GM21360 (cell line): ENCODE measurements around the gene DDX23.

Source experiments
- ATAC-seq: cut with Tn5 transposase; IDR thresholded peaks from one replicate; pipeline ENCODE4 v1.9.1; 2021; ENCODE audit warnings: mild to moderate bottlenecking, moderate library complexity; ENCODE audit not compliant: unreplicated experiment

DDX23 gene

DNA sequence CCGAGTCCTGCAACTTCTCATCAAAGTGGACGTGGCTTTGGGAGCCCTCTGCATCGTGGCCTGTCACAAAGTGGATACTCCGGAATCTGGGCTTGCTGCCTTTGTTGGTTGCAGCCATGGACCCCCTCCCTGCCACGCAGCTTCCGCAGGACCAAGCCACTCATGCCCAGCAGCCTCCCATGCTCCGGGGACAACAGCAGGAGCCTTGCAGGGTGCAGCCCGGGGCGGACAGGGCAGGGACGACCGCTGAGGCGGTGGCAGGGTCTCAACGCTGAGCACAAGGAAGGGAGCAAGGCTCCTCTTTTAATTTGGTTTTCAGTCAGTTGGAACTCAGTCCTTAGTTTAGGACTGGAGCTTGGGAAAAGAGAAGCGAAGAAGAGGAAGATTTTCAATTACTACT is 51.0 kb downstream of the DDX23 start:
- no peak for ATAC-seq

DNA sequence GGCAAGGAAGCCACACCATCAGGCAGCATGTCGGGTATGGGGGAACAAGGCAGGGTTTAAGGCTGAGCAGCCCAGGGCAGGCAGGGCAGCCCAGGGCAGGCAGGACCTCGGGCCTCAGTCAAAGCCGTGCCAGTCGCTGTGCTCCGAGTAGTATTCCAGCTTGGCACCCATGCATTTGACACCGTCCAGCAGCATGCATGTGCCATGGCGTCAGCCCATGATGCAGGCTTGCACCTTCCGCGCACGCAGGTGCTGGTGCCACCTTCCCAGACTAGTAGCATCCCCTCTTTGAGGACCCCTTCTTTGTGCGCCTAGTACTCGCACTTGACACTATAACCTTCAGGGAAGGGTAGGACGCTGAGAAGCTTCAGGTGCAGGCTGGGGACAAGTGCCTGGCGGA is 51.5 kb downstream of the DDX23 start:
- ATAC-seq, result no peak

DNA sequence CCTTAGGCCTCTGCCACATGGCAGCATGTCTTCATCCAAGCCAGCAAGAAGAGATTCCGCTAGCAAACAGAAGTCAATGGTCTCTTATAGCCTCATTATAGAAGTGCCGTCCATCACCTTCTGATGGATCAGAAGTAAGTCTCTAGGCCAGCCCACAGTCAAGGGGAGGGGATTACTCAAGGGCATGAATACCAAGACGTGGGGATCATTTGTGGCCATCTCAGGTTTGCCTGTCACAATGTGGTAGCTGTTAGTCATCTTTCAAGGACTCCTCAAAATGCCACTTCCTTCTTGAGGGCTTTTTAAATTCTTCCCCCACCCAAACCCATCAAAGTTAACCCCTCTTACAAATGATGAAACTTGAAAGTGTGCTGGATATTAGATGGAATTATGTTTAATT is 55.0 kb downstream of the DDX23 start:
- no peak for ATAC-seq

DNA sequence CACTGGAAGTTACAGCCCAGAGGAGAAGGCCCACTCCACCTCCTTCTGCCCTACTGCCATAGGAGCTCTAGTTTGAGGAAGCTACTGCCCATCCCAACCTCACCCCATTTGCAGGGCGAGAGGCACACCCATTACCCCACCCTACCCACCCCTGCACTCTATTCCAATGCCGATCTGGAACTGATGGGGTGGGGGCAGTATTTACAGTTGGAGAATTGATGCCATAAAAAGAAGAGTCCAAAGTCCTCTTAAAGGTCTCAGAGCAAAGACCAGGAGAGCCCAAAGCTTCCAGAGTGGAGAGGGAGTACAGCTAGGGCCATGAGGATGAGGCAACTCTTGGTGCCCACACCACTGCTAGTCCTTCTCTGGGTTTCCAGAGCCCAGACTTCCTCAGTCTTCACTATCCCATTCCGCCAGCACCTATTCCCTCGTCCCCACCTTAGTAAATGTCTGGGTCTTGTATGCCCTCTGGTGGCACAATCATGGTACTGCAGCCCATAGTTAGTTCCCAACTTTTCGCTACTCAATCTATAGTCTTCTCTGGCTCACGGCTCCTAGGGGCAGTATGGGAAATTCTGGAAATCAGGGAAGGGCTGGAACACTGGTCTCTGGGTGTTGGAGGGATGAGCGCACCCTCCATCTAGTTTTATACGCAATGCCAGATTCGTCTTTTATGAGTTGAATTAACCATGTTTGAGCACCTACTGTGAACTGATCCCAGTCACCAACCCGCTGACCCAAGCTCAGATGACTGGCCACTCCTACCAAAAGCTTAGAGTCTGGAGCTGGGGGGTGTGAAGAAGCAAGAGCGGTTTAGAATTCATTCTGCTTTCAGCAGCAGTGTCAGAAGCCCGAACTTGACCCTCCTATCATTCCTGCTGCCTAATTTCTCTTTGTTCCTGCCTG is 56.2 kb downstream of the DDX23 start:
- ATAC-seq, result no peak

DNA sequence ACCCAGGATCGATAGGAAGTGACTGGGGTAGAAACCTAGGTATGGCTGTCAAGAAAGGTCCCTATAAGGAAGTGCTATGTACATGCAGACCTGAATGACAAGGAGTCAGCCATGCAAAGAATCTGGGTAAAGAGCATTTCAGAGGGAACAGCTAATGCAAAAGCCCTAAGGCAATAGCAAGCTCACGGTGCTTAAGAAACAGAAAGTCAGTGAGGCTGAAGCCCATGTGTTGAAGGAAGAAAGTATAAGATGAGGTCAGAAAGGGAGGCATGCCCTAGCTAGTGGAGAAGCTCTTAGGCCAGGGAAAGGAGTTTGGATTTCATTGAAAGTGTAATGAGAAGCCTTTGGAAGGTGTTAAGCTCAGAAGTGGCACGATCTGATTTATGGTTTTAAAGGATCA is 57.1 kb downstream of the DDX23 start:
- no peak for ATAC-seq

DNA sequence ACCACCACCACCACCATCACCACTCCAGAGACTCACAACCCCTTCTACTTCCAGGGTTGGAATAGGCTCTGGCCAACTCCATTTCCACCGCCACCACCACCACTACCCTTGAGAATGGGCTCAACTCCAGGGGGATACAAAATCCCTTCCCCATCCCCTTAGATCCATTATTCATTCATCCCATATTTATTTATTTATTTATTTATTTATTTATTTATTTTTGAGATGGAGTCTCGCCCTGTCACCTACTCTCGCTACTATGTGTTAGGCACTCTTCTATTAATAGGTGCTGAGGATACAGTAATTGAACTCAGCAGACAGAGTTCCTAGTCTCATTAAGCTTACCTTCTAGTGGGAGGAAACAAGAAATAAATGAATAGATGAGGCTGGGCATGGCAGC is 58.3 kb downstream of the DDX23 start:
- no peak for ATAC-seq

DNA sequence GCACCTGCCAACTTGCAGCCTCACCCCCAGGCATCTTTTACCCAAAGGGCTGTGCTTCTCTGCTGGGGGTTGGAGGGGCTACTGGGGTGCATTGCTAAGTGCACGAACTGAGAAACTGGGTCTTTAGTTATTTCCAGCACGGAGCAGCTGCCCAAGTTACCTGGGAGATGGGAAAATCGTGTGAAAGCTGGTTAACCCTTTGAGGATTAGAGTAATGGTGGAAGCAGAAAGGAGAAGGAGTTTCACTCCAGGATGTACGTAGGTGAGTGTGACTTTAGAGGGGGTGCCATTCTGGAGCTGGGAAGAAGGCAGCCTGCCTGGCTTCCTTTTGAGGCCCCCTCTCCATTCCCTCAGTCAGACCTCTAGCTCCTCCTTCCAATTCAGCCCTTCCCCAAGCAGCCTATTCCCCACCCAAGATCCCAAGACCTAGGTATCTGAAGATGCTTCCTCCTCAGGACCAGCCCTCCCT is 62.1 kb downstream of the DDX23 start:
- ATAC-seq, result no peak

DNA sequence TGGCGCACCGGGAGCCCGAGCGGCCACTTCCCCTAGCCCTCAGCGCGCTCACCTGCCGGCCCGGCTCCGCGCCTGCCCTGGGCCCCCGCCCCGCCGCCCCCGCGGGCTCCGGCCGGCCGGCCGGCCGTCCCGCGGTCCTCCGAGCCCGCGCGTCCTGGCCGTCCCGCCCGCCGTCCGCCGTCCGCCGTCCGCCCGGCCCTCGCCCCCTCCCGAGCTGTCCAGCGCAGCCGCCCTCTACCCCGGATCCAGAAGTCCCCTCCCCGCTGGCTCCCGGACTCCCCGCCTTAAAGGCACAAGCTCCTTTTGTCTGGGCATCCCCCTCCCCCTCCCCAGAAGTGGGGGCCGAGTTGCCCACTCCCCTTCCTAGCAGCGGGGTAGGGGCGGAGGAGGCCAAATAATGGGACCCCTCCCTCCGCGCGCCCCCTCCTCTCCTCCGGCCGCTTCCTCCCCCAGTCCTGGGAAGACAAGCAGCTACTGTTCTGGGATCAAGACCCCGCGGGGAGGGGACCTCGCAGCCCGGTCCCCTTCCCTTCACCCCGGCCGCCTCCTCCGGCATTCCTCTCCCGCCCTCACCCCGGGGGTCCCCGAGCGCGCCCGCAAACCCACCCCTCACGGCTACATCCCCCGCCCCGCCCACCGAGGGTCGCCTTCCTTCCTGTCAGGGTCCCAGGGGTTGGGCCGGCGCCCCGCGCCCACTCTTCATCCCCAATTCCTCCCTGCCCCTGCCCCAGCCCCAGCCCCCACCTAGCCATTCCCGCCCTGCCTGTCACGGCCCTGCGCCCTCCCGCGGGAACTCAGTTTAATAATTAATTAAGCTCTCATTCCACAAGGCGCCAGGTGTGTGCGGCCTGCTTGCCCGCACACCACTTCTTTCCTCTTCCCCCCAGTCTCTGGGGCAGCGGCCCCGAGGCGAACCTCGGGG is 62.8 kb downstream of the DDX23 start, which contains the start of gene ADCY6:
Gene ADCY6 (minus strand): TSS at position 236 of the 922 bp plus-strand sequence. CDS start 5,655 bp downstream, outside the sequence.
- ATAC-seq, result no peak

DNA sequence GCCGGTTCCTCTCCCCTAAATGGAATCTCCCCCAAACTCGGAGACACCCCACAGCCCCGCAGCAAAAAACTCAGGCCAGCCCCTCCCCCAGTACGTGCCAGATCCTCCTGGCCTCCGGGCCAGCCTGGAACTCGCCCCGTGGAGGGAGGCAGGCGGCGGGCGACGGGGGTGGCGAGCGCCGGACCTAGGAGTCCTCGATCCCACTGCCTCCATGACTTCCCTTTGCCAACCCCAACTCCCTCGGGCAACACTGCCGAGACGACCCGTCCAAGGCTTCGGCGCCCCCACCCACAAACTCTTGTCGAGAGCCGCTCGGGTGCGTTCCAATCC is 63.5 kb downstream of the DDX23 start:
- ATAC-seq, result no peak

DNA sequence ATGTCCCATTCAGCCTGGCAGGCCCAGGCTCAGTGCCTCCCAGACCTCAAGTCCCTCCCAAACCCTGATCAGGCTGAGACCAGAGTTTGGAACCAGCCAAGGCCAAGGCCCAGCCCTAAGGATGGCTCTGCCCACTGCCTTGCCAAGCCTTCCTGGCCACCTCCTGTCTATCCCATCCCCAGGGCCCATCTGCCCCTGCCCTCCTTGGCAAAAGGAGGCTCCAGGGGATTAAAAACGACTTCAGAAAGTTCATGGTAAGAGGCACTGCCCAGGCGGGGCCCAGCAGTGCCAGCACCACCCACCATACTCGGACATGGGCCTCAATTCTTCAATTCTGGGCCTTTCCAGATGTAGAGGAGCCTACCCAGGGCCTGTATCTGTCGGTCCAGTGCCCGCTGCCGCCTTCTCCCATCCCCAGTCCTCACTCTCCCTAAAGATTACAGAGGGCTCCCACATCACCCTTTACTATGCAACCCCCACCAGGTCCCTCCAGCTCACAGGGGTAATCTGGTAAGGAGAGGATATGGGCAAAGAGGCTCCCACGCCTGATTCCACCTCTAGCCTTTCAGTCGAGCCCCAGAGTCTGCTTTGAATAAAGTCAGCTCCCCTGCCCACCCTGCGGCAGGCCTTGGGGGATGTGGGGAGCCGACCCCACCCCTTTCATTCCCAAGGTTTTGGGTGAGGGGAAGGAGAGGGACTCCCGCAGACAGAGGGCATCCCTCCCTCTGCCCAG is 64.0 kb downstream of the DDX23 start:
- ATAC-seq, result no peak

DNA sequence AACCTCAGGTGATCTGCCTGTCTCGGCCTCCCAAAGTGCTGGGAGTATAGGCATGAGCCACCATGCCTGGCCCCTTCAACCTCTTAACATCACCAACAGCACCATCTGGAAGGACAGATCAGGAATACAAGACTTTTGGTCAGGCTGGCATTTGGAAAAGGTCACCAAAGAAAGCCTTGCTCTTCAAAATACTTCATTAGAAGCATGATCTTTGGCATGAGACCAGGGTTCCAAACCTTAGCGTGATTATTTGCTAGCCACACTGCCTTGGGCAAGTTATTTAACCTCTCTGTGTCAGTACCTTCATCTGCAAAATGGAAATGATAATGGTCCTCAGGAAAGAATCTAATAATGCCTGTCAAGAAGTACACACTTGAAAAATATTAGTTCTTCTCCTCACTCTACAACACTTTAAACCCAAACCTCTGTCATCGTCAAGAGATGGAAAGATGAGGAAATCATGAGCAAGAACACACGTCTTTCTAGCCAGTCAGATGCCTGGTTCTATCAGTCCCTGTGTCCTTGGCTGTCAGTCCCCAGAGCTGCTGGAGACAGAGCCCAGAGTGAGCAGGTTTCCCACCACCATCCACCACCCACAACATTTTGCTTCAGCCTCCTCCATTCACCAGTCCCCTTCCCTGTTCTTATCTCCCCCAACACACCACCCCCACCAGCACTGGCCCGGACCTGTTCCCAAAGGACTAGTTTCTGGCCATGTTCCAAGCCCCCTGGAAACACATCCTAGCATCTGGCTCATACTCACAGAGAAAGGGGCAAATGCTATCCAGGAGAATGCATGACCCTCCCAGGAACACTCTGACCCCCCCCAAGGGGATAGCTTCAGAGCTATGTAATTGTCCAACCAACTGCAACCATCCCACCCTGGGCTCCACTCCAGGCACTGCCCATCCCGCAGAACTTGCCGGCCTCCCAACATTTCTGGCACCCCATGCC is 65.1 kb downstream of the DDX23 start:
- no peak for ATAC-seq

DNA sequence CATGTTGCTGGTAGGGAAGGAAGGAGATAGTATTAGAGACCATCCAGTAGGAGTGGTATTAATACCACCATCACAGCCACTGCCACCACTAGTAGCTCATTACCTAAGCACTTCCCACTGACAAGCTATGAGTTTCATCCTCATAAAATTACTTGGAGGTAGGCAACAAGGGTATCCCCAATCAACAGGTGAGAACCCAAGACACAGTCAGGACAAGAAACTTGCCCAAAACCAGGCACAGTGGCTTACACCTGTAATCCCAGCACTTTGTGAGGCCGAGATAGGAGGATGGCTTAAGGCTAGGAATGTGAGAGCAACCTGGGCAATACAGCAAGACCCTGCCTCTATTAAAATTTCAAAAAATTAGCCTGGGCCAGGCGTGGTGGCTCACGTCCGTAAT is 68.5 kb downstream of the DDX23 start:
- no peak for ATAC-seq

DNA sequence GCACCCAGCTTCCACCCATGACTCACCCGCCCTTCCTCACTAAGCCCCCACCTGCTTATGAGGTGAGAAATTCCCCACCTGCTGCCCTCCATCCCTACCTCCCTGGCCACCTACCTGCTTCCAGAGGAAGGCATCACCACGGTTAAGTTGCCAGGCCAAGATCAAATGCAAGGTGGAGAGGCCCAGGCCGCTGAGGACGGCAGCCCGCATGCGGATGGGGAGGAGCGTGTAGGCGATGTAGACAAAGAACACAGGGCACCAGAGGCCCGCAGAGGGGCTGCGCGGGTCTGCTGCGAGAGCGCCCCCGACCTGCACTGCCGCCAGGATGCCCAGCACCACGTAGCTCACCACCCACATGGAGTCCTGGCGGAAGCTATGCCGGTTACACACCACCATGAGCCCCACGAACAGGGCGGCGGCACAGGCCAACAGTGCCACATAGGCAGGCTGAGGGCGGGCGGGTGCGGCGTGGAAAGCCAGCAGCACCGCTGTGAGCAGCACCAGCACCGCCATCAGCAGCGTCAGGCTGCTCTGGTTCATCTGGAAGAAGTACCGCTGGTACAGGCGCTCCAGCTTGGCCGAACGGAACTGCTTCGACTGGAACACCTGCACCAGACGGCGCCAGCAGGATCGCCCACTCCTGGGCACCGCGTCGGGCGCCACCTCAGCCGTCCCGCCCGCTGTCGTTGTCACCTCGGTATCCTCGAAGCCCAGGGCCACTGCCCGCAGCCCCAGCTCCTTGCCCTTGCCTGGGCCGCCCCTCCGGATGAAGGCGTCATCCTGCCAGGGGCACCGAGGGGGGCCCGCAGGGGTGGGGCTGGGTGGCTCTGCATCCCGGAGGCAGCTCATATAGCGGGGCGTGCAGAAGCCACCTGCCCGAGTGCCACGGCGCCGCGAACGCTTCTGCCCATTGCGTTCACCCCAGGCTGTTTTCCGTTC is 69.2 kb downstream of the DDX23 start:
- no peak for ATAC-seq

DNA sequence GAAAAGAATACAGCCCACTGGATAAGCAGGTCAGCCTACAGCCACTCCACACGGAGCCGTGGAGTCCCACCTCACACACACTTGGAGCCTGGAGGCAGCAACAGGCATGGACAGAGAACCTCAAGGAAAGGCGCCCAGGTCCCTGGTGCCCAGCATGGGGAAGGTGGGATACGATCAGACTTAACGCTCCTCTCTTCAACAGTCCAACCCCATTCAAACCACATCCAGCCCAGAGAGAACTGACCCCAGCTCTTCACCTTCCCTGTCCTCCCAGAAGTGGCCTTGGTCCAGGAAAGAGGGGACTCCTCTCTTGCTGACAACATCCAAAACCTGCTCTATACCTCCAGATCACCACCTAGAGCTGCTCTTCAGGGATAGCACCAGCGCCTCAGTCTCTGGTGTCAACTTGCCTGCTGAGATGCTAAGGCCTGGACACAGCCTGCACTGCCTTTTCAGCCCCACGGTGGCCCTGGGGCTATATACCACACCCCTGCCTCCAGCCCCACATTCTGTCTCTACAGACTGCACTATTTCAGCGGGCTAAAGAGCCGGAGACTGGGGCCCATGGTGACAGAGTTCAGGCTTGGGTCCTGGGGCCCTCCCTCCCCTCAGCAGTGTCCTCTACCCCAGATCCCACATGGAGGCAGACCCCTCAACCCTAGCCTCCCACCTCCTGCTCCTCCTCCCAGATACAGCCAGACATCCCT is 70.1 kb downstream of the DDX23 start:
- no peak for ATAC-seq

DNA sequence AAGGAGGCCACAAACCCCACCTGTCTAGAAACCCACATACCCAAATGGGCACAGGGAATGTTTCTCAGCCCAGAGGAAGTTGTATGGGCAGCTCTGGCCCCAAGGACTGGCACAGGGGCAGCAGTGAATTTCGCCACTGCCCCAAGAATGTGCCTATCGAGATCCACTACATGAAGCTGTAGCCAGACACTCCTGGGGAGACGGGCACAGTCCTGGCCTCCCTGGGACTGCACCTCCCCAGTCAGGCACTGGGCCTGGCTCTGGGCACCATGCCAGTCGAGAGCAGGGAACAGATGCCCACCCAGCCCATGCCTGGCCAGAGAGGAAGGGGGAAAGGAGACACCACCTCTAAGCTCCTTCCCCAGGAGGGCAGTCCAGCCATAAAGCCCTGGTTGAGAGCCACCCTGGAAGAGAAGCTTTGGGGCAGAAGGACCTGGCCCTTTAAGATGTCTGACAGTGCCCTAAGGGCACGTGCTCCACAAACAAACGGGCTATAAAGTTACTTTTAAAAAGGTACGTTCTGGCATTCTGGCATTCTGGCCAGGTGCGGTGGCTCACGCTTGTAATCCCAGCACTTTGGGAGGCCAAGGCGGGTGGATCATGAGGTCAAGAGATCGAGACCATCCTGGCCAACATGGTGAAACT is 71.5 kb downstream of the DDX23 start:
- ATAC-seq, result no peak

DNA sequence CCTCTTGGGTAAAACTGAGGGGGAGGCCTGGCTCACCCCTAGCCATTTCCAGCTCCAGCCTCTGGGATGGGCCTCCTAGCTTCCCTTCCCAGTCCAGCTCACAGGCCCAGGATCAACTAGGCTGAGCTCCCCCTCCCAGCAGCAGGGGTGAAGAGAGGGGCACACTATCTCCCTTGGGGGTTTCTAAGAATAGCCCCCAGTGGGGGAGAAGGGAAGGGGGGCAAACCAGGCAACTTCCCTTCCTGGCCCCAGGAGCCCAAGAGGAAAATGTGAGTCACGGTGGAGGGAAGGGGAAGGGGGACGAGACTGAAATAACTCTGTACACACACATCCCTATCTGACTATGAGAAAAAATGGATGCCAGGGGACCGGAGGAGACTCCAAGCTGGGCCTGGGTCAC is 72.1 kb downstream of the DDX23 start:
- ATAC-seq, result no peak
